T-helper 2 cell (primary cell): Measurements from ENCODE around the gene ARTN.

Experiments used
- DNase-seq, 5 experiments: peaks; one replicate each; pipeline versions ENCODE4 v3.0.0 to v3.0.0-alpha.2; 2012 to 2022

The ARTN gene

DNA sequence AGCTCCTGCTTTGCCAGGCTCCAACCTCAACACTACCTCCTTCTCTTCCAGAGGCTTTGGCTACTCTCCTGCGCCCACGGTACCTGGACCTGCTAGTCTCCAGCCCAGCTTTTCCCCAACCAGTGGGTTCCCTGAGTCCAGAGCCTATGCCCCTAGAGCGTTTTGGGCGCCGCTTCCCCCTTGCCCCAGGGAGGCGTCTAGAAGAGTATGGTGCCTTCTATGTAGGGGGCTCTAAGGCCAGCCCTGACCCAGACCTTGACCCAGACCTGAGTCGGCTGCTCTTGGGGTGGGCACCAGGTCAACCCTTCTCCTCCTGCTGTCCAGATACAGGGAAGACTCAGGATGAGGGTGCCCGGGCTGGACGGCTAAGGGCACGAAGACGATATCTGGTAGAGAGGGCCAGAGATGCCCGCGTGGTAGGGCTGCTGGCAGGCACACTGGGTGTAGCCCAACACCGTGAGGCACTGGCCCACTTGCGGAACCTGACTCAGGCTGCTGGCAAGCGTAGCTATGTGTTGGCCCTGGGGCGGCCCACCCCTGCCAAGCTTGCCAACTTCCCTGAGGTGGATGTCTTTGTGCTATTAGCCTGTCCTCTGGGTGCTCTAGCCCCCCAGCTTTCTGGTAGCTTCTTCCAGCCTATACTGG, 37.9 kb downstream of the ARTN start:
- DNase-seq: no peak

DNA sequence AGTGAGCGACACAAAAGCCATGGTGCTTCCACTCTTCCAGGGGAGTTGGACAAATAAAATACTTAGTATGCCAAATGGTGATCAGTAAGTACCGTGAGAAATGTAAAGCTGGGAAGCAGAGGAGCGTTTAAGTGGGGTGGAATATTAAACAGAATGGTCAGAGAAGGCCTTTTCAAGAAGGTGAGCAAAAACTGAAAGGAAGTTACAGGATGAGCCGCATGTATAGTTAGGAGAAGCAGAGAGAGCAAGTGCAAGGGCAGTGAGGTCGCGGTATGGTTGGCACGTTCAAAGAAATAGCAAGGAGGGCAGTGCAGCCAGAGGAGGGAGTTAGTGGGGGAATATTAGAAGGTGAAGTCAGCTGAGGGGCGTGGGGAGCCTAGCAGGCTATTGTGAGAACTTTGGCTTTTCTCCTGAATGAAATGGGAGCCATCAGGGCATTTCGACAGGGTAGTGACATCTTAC, 40.4 kb downstream of the ARTN start:
- DNase-seq: no peak

DNA sequence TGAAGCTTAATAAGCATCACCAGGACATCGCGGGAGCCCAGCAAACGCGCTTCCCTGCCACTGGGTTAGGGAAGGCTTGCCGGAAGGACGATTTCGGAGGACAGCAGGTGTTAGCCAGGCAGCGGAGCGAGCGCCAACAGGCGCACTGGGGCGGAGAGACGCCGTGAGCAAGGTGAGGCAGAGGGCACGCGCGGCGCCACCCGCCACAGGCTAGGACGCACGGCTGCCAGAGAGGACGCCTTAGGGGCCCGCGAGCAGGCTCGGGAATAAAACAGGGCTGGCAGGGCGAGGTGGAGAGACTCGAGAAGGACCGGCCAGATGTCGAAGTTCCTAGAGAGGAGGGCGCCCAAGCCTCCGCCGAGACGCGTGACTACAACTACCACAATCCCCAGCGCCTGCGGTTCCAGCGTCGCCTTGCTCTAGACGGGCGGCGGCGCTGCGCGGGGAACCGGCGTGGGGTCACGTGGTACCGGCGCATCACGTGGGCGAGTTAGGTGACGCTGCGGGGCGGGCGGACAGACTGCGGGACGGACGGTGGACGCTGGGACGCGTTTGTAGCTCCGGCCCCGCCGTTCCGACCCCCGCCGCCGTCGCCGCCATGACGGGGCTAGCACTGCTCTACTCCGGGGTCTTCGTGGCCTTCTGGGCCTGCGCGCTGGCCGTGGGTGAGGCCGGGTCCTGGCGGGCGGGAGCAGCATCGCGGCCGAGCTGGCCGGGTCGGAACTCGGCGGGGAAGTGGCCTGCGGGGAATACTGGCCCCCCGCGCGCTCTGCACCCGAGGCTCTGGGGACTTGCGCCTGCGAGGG, 41.0 kb downstream of the ARTN start, which contains the start of gene ATP6V0B:
ATP6V0B (plus strand) TSS at position 518 of the 806 bp plus-strand sequence; CDS start at position 599, 81 bp downstream.
- peak; percentile 84 to 95 (median 91) for DNase-seq

DNA sequence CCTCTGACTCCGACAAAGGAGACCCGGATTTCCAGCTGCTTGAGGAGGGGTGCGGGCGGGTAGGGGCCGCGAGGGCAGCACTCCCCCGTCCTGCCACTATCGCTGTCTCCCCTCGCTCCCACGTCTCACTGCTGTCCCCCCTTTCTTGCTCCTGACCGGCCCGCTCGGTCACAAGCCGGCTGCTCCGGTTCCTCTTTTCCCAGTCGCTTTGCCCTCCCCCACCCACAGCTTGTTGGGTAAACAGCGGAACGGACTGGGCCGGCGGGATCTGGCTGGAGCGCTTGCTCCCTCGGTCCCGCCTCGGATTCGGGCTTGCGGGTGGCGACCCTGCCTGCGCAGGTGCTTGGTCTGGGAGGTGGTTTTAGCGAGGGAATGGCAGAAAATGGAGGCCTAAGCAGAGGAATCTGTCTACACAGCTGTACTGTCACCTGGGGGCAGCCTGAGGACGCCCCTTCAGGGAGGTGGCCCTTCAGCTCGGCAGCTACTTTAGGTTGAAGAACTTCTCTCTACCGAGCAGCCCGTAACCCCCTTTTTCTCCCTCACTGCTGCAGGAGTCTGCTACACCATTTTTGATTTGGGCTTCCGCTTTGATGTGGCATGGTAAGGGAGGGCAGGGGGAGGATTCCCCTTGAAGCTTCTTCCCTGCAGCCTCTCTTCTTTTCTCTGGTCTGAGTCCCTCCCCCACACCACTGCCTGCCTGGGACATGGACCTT, 41.8 kb downstream of the ARTN start:
- peak in 2 of 5 experiments; percentile 36 to 50 for DNase-seq

DNA sequence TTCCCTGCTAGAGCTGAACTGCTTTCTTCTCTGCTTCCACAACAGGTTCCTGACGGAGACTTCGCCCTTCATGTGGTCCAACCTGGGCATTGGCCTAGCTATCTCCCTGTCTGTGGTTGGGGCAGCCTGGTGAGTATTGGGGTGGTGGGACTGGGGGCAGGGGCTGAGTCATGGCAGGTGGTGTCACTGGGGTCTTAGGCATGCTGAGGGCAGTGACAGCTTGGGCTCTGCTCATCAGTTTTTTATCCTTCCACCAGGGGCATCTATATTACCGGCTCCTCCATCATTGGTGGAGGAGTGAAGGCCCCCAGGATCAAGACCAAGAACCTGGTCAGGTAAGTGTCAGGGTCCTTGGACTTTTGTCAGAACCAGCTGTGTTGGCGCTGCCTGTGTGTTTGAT, 42.4 kb downstream of the ARTN start:
- no peak for DNase-seq

DNA sequence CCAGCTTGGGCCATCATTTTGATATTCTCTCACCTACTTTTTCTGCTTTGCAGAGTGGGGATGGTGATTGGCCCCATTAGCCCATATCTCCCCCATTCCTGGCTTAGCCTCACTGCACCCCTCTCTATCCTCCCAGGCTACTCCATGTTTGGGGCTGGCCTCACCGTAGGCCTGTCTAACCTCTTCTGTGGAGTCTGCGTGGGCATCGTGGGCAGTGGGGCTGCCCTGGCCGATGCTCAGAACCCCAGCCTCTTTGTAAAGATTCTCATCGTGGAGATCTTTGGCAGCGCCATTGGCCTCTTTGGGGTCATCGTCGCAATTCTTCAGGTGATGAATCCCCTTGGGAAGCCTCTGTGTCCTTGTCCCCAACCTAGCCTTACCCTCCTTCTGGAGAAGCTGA, 43.3 kb downstream of the ARTN start:
- no peak for DNase-seq

DNA sequence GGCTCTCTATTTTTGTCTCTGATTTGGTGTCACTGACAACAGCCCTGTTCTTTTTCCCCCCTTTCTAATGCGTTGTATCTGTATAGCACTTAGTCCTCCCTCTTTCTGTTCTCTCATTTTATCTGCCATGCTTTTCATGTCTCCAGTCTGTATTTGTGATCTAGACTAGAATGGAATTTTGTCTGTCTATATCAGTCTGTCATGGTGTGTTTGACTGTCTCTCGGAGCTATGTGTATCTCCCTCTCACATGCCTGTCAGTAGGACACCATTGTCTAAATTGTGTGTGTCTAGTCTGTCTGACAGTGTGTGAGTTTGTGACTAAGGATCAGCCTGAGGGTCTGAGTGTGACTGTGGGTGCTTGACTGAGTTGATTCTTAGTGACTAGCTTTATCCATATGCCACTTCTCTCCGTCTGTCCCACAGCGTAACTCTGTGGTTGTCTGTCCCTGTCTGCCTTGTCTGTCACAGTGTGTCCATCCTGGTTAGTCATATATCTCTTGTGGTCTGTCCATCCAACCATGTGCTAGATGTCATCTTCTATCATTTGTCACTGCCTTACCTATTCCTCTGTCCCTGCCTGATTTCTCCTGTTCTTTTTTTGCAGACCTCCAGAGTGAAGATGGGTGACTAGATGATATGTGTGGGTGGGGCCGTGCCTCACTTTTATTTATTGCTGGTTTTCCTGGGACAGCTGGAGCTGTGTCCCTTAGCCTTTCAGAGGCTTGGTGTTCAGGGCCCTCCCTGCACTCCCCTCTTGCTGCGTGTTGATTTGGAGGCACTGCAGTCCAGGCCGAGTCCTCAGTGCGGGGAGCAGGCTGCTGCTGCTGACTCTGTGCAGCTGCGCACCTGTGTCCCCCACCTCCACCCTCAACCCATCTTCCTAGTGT, 44.0 kb downstream of the ARTN start:
- DNase-seq: no peak

DNA sequence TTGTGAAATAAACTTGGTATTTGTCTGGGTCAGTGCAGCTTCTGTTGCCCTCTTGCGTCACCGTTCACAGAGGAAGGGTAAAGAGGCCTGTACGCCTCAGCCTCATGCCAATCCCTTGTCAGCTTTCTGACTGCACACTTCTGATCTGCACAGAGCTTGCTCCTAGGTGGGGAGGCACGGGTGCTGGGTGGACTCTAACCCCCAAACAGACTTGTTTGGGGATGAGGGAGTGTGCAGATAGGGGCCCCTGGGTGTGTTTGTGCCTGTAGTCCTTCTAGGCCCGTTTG, 44.6 kb downstream of the ARTN start:
- DNase-seq: no peak

DNA sequence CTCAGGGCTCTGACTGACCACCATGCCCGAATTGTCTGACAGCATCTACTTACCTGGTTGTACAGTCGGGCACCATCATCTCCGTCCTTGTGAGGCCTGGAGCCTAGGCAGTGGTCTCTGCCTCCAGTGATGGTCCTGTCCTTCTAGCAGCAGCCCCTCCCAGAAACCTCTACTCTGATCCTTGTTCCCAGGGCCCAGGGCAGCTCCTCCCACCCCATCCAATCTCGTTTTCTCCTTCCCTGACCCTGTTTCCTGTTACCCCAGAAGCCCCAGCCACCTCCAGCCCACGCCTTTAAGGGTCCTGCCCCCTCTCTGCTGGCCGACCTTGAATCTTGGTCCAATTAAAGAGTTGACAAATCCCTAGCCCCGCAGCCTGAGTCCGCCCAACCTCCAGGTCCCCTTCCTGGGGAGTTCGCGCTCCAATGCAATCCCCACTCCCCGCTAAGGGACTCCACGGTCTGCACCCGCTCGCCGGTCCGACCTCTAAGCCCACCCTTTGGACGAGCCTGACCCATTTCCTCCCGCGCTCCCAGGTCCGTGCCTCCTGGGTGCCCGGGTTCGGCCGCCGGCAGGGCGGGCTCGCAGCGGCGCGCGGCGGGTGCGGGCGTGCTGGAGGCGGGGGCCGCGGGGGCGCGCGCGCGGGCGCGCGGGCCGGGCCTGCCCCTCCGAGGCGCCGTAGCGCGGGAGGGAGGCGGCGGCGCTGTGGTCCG, 45.1 kb downstream of the ARTN start, which contains the start of gene B4GALT2:
B4GALT2 (plus strand) TSS at position 660 of the 710 bp plus-strand sequence. CDS start 1,951 bp downstream, outside the sequence.
- DNase-seq: peak in 3 of 5 experiments; percentile 12 to 69 (median 25)

DNA sequence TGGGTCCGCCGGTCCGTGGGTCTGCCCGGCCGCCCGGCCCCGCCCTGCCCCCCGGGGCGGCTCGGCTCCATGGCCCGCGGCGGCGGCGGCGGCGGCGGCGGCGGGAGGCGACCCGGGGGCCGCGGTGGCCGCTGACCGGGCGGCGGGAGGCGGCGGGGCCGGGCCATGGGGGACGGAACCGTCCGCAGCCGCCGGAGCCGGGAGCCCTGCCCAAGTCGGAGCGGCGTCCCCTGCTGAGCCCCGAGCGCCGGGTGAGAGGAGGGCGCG, 45.6 kb downstream of the ARTN start:
- DNase-seq: no peak

DNA sequence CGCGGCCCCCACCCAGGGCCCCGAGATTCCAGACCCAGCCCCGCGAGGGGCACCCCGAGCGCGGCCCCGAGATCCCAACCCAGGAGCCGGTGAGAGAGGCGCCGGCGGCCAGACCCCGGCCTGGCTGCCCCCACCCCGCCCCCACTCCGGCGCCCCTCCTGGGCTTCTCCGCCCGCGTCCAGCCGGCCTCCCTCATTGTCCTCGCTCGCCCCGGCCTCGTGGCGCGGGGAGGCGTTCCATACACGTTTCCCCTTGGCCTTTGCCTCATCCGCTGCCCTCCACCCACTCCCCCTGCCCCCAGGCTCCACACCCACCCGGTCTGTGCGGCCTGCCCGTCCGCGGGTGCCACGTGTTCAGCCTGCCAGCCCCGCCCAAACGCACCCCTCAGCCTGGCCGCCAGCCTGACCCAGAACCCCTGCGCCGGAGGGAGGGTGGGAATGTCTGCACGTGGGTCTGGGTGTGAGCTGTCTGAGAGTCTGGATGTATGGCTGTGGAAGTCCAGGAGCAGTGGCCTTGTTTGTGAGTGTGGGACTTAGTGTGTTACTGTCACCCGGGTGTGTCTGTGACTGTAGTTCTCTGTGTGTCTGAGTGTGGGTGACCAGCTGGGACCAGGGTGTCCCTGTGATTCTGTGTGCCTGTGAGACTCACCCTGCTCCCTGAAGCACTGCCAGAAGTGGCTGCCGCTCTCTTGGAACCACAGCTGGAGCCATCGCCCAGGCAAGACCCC, 46.1 kb downstream of the ARTN start:
- DNase-seq: peak in 2 of 5 experiments; percentile 19 to 24

DNA sequence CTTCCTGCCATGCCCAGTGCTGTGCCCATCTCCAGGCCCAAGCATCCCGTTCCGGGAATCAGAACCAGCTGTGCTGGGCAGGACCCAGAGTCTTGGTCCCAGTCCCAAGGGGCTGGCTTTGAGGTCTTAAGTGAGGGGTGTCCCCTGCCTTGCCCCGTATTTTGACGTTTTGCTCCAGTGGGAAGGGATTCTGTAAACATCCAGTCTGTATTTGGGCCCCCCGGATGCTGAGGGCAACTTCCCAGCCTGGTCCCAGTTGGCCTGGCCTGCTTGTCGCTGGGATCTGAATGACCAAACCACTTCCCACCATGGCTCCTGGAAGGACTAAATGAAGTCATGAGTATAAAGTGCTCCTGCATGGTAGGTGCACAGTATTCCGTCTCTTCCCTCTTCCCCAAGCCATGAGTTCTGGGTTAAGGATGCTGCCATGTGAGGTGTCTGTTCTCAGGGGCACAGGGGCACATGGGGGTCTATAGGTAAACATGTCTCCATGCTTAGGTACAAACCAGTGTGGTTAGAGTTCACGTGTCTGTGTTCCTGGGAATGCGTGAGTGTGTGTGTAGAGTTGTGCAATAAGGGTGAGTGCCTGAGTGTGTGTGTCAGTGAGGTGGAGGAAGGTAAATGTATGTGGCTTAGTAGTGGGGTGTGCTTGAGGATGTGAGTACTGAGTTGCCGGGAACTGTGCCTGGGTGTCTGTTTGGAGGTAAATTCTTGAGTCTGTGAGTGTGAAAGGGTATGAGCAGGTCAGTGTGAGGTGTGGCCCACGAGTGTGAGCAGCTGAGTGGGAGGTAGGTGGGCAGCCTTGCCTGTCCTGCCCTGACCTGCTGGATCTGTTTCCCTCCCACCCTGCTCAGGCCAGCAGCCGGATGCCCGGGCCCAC, 46.9 kb downstream of the ARTN start:
- no peak for DNase-seq

DNA sequence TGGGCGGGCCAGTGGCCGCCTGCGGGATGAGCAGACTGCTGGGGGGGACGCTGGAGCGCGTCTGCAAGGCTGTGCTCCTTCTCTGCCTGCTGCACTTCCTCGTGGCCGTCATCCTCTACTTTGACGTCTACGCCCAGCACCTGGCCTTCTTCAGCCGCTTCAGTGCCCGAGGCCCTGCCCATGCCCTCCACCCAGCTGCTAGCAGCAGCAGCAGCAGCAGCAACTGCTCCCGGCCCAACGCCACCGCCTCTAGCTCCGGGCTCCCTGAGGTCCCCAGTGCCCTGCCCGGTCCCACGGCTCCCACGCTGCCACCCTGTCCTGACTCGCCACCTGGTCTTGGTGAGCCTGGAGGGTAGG, 47.5 kb downstream of the ARTN start:
- no peak for DNase-seq

DNA sequence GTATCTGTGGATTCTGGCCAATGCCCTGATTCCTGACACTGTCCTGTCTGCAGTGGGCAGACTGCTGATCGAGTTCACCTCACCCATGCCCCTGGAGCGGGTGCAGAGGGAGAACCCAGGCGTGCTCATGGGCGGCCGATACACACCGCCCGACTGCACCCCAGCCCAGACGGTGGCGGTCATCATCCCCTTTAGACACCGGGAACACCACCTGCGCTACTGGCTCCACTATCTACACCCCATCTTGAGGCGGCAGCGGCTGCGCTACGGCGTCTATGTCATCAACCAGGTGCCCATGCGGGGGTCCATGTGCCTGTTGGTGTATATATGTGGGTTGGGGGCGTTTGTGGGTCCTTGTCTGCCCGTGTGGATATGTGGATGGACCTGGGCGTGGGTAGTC, 48.0 kb downstream of the ARTN start:
- no peak for DNase-seq

DNA sequence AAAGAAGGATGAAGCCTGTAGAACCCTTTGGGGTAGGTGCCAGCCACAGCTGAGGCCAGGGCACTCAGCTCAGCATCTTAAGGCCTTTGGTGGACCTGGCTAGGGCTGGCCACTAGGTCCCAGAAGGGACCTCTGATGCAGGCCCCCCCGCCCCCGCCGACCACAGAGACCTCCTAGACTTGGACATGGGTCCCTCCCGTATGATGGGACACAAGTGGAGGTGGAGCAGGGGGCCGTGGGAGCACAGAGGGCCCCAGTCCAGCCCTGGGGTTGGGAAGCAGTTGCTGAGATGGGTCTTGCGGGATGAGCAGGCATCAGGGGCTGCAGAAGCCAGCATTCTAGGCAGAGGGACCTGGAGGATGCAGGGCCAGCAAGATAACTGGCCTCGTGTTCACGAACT, 48.6 kb downstream of the ARTN start:
- no peak for DNase-seq

DNA sequence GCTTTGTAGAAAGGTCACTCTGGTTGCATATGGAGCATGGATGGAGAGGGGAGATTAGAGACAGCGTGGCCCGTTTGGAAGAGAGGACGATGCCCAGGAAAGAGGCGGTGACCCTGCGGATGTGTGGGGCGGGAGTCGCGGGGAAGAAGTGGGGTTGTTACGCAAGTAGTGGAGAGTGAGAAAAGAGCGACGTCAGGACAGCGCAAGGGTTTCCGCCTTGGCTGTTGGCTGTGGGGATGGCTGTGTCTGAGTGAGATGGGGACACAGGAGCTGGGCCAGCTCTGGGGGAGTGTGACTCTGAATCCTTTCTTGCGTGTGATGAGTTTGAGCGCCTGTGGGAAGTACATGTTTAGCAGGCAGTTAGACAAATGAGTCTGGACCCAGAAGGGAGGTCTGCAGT, 49.2 kb downstream of the ARTN start:
- DNase-seq: no peak

DNA sequence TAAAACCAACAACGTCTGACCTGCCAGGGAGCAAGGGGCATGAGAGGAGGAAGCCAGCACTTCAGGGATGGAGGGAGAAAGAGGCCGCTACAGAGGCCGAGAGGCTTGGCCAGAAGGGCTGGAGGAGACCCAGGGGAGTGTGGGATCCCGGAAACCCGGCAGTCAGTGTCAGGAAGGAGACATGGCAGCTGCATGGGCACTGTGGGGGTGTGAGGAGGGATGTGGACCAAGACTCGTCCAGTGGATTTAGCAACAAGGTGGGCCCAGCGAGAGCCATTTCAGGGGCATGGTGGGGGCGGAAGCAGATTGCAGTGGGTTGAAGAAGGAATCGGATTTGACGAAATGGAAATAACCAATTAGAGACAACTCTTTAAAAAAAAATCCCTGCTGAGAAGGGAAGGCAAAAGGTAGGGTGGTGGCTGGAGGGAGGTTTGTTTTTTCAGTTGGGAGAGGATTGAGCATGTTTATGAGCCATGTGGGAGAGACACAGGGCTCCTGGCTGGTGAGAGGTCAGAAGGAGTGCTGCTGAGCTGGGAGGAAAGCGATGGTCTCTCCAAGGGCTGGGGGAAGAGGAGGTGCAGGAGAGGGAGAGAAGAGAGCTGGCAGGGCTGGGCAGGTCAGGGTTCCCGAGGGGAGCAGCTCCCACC, 49.8 kb downstream of the ARTN start:
- no peak for DNase-seq

DNA sequence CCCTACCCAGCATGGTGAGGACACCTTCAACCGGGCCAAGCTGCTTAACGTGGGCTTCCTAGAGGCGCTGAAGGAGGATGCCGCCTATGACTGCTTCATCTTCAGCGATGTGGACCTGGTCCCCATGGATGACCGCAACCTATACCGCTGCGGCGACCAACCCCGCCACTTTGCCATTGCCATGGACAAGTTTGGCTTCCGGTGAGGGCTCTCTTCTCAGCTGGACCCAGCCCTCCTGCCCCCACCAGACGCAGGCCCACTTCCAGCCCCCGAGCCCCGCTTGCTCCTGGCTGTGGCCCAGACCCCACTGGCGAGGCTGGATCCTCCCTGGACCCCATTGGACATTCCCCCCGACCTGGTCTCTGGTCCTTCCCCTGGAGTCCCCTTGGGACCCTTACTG, 51.3 kb downstream of the ARTN start:
- DNase-seq: no peak

DNA sequence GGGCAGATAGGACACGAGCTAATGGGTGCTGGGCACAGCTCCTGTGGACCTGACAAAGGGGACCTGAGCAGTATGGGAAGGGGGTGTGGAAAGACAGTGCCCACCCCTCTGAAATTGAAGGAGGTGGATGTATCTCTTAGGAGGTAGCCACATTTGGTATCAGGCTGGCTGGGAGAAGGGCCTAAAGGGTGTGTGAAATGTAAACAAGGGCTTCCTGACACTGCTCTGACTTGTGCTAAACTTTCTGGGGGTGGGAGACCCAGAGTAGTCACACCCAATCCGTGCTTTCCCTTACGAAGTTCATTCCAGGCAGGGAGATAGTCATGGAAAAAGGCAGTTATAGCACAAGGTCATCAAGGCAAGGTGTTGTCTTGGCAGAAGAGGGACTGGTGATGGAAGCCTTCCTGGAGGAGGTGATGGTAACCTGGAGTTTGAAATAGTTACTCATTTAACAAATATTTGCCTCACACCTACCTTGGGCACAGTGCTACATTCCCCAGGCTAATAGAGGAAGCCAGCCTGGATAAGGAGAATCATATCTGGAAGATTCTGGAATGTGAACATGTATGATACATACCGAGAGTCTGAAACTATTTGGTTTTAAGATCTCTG, 52.5 kb downstream of the ARTN start:
- no peak for DNase-seq

DNA sequence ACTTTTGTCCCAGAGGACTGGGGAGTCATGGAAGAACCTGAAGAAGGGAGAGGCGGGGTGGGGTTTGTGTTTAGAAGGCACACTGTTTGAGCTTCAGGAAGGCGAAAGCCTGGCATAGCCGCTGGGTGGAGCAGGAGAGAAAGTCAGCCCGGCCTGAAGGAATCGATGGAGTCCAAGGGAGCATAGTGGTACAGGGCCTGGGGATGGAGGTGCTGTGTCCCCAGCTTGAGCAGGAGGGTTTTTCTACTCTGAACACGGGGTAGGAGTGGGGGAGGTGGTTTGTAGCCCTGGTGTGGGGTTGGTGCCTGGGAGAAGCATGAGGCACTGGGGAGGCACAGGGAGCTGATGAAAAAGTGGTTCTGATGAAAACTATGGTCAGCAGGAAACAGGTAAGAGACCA, 53.1 kb downstream of the ARTN start:
- no peak for DNase-seq
